ENCODE measurements around the gene MIB2. TPM values are rescaled to one million over a fixed set of nuclear protein-coding genes. Genes with fewer than 3 reads are reported as not detected.
"Not testable (repeated sequence)": the region's sequence is repeated elsewhere in the genome, so short reads cannot be mapped to it uniquely, and the experiment has no call there.

The MIB2 gene
- total RNA-seq, 1 donor from 2014 or later: 108 TPM

- not testable (repeated sequence) for H3K27me3 Mint-ChIP-seq (ENCODE audit: unreplicated experiment); H3K4me3 Mint-ChIP-seq (ENCODE audit: unreplicated experiment); H3K36me3 Mint-ChIP-seq (ENCODE audit: unreplicated experiment); DNase-seq (ENCODE audit: extremely low spot score, unreplicated experiment); H3K27ac Mint-ChIP-seq (ENCODE audit: unreplicated experiment); H3K9me3 Mint-ChIP-seq (ENCODE audit: unreplicated experiment); H3K4me1 Mint-ChIP-seq (ENCODE audit: unreplicated experiment)
These were observed 22.2 kb downstream of the MIB2 start for GRCh38 chr1:1637479-1637875.

DNA sequence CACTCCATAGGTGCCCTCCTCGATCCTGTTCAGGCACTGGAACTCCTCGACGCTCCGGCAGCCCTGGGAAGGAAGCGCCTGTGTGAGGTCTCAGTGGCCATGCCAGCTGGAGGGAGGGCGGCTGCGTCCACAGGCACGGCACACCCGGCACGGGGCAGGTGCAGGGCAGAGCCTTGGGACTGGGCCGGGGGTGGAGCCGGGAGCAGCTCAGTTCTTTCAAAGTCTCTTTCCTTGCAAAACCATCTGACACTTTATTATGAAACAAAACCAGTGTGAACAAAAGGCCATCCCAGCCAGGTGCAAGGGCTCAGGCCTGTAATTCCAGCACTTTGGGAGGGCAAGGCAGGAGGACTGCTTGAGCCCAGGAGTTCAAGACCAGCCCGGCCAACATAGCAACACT is 23.2 kb downstream of the MIB2 start:
- not testable (repeated sequence) for H3K9me3 Mint-ChIP-seq (ENCODE audit: unreplicated experiment); H3K36me3 Mint-ChIP-seq (ENCODE audit: unreplicated experiment); H3K27me3 Mint-ChIP-seq (ENCODE audit: unreplicated experiment); H3K4me3 Mint-ChIP-seq (ENCODE audit: unreplicated experiment); H3K4me1 Mint-ChIP-seq (ENCODE audit: unreplicated experiment); DNase-seq (ENCODE audit: extremely low spot score, unreplicated experiment); H3K27ac Mint-ChIP-seq (ENCODE audit: unreplicated experiment)

DNA sequence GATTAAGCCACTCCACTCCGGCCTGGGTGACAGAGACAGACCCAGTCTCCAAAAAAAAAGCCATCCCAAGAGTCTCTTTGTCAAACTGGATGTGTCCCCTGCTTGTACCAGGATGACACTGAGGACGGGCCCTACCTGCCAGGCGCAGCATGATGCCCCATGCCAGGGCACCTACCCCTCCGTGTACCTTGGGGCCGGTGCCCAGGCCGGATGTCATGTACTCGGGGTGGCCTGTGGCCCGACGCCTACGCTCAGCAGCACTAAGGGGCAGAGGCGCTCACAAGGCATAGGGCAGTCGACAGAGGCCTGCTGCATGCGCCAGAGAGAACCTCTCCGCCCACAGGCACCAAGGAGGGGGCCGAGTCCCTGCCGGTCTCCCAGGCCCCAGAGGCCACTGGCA is 24.1 kb downstream of the MIB2 start:
- H3K4me3 Mint-ChIP-seq (ENCODE audit: unreplicated experiment); H3K36me3 Mint-ChIP-seq (ENCODE audit: unreplicated experiment); DNase-seq (ENCODE audit: extremely low spot score, unreplicated experiment); H3K27me3 Mint-ChIP-seq (ENCODE audit: unreplicated experiment); H3K4me1 Mint-ChIP-seq (ENCODE audit: unreplicated experiment); H3K27ac Mint-ChIP-seq (ENCODE audit: unreplicated experiment); H3K9me3 Mint-ChIP-seq (ENCODE audit: unreplicated experiment): not testable (repeated sequence)

DNA sequence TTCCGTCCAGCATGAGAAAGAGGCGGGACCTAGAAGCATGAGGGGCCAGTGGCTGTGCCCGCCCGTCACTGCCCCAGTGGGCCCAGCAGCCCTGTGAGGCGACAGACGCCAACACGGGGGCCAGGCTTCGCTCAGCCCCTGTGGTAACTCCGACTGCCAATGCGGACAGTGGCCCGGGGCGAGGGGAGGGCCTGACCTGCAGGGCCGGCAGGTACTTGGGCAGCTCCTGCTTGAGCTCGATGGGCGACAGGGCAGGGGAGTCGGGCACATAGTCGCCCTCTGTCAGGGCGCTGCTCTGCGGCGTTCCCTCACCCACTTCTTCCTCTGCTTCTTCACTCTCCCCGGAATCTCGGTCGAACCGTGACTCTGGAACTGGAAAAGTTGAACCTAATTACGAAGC is 24.8 kb downstream of the MIB2 start:
- H3K9me3 Mint-ChIP-seq (ENCODE audit: unreplicated experiment); H3K4me3 Mint-ChIP-seq (ENCODE audit: unreplicated experiment); H3K36me3 Mint-ChIP-seq (ENCODE audit: unreplicated experiment); H3K4me1 Mint-ChIP-seq (ENCODE audit: unreplicated experiment); H3K27me3 Mint-ChIP-seq (ENCODE audit: unreplicated experiment); H3K27ac Mint-ChIP-seq (ENCODE audit: unreplicated experiment); DNase-seq (ENCODE audit: extremely low spot score, unreplicated experiment): not testable (repeated sequence)

GRCh38 chr1:1640711-1641461 is 25.6 kb downstream of the MIB2 start:
- H3K27me3 Mint-ChIP-seq (ENCODE audit: unreplicated experiment); H3K4me3 Mint-ChIP-seq (ENCODE audit: unreplicated experiment); H3K4me1 Mint-ChIP-seq (ENCODE audit: unreplicated experiment); DNase-seq (ENCODE audit: extremely low spot score, unreplicated experiment); H3K36me3 Mint-ChIP-seq (ENCODE audit: unreplicated experiment); H3K9me3 Mint-ChIP-seq (ENCODE audit: unreplicated experiment); H3K27ac Mint-ChIP-seq (ENCODE audit: unreplicated experiment): not testable (repeated sequence)

- peaks cover 33% of the 10 kb centered on the region for H3K36me3 Mint-ChIP-seq (ENCODE audit: unreplicated experiment)
- not testable (repeated sequence) for DNase-seq (ENCODE audit: extremely low spot score, unreplicated experiment); H3K4me1 Mint-ChIP-seq (ENCODE audit: unreplicated experiment); H3K27ac Mint-ChIP-seq (ENCODE audit: unreplicated experiment); H3K4me3 Mint-ChIP-seq (ENCODE audit: unreplicated experiment); H3K9me3 Mint-ChIP-seq (ENCODE audit: unreplicated experiment); H3K27me3 Mint-ChIP-seq (ENCODE audit: unreplicated experiment)
These were observed 31.0 kb downstream of the MIB2 start for GRCh38 chr1:1646326-1646725.

- not testable (repeated sequence) for H3K9me3 Mint-ChIP-seq (ENCODE audit: unreplicated experiment); H3K27ac Mint-ChIP-seq (ENCODE audit: unreplicated experiment); H3K4me3 Mint-ChIP-seq (ENCODE audit: unreplicated experiment); H3K4me1 Mint-ChIP-seq (ENCODE audit: unreplicated experiment); DNase-seq (ENCODE audit: extremely low spot score, unreplicated experiment); H3K27me3 Mint-ChIP-seq (ENCODE audit: unreplicated experiment)
- peaks cover 45% of the 10 kb centered on the region for H3K36me3 Mint-ChIP-seq (ENCODE audit: unreplicated experiment)
These were observed 32.4 kb downstream of the MIB2 start for GRCh38 chr1:1647567-1648241.

- DNase-seq (ENCODE audit: extremely low spot score, unreplicated experiment); H3K27ac Mint-ChIP-seq (ENCODE audit: unreplicated experiment); H3K4me1 Mint-ChIP-seq (ENCODE audit: unreplicated experiment); H3K9me3 Mint-ChIP-seq (ENCODE audit: unreplicated experiment); H3K4me3 Mint-ChIP-seq (ENCODE audit: unreplicated experiment); H3K27me3 Mint-ChIP-seq (ENCODE audit: unreplicated experiment): not testable (repeated sequence)
- peaks cover 46% of the 10 kb centered on the region for H3K36me3 Mint-ChIP-seq (ENCODE audit: unreplicated experiment)
These were observed 33.0 kb downstream of the MIB2 start for GRCh38 chr1:1648265-1648664.
